ENCODE results near the gene GYPC.

GYPC gene

DNA sequence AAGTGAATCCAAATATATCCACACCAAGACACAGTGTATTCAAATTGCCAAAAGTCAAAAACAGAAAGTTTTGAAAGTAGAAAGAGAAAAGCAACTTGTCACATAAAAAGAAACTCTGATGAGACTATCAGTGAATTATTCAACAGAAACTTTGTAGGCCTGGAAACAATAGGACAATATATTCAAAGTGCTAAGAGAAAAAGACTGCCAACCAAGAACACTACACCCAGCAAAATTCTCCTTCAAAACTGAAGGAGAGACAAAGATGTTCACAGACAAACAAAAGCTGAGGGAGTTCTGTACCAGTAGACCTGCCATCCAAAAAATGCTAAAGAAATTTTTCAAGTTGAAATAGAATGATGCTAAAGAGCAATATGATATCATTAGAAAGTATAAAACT lies 69.6 kb downstream of the GYPC start:
- no peak overlapping the region for H3K27ac ChIP-seq
- TF ChIP-seq ZFX (IDR thresholded peaks at IDR 0.05; ENCODE audit: borderline replicate concordance): no peak
- TF ChIP-seq, protein P1, sequence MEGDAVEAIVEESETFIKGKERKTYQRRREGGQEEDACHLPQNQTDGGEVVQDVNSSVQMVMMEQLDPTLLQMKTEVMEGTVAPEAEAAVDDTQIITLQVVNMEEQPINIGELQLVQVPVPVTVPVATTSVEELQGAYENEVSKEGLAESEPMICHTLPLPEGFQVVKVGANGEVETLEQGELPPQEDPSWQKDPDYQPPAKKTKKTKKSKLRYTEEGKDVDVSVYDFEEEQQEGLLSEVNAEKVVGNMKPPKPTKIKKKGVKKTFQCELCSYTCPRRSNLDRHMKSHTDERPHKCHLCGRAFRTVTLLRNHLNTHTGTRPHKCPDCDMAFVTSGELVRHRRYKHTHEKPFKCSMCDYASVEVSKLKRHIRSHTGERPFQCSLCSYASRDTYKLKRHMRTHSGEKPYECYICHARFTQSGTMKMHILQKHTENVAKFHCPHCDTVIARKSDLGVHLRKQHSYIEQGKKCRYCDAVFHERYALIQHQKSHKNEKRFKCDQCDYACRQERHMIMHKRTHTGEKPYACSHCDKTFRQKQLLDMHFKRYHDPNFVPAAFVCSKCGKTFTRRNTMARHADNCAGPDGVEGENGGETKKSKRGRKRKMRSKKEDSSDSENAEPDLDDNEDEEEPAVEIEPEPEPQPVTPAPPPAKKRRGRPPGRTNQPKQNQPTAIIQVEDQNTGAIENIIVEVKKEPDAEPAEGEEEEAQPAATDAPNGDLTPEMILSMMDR (IDR thresholded peaks at IDR 0.05): no peak

DNA sequence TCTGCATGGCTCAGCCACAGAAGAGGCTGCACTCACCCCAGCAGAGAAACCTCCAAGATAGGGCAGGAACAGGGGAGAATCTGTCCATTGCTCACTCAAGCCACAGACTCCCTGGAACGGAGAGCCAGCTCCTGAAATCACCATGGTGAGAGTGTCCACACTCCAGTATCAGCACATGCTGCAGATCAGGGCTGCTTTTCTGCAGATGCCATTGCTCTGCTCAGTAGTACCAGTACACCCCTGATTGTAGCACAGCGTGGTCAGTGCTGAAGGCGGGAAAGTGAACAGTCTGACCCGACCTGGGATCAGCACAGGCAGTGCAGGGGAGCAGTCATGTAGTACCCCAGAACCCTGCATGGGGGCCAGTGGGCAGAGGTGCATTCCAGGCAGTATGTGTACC lies 73.9 kb downstream of the GYPC start:
- H3K27ac ChIP-seq: no peak overlapping the region
- no peak for TF ChIP-seq ZFX (IDR thresholded peaks at IDR 0.05; ENCODE audit: borderline replicate concordance)
- TF ChIP-seq, protein P1 (IDR thresholded peaks at IDR 0.05): no peak

- no peak overlapping the region for H3K27ac ChIP-seq
- TF ChIP-seq, protein P1 (IDR thresholded peaks at IDR 0.05): no peak
- TF ChIP-seq ZFX (IDR thresholded peaks at IDR 0.05; ENCODE audit: borderline replicate concordance): no peak
These were observed 74.7 kb downstream of the GYPC start for GRCh38 chr2:126730655-126731054.

DNA sequence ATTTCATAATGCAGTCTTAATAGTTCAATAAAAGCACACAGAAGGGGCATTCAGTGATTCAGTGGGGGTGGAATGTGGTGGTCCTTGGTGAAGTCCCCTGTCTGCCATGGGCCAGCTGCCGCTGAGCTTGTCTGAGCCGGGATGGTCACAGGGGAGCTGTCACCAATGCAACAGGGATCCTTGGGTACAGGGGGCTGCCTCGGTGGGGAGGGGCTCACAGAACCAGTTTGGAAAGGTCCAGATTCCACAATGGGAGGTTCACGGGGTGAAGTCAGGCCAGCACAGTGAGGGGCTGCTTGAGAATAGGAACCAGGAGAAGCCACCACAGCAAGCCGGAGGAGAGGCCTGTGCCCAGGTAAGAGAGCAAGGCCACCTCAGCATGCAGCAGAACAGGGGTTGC lies 75.4 kb downstream of the GYPC start:
- H3K27ac ChIP-seq: no peak overlapping the region
- TF ChIP-seq, protein P1 (IDR thresholded peaks at IDR 0.05): no peak
- no peak for TF ChIP-seq ZFX (IDR thresholded peaks at IDR 0.05; ENCODE audit: borderline replicate concordance)

- H3K27ac ChIP-seq: no peak overlapping the region
- TF ChIP-seq, protein P1 (IDR thresholded peaks at IDR 0.05): no peak
- TF ChIP-seq ZFX (IDR thresholded peaks at IDR 0.05; ENCODE audit: borderline replicate concordance): no peak
These were observed 76.8 kb downstream of the GYPC start for GRCh38 chr2:126732682-126733245.

DNA sequence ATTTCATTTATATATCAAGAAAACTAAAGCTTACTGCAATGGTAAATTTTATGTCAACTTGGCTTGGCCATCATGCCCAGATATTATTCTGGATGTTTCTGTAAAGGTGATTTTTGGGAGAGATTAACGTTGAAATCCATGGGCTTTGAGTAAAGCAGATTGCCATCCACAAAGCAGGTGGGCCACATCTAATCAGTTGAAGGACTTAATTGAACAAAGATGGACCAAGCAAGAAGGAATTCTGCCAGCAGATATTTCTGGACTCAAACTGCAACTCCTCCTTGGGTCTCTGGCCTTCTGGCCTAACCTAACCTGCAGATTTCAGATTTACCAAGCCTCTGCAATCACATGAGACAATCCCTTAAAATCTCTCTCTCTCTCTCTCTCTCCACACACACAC lies 77.8 kb downstream of the GYPC start:
- TF ChIP-seq, protein P1 (IDR thresholded peaks at IDR 0.05): no peak
- TF ChIP-seq ZFX (IDR thresholded peaks at IDR 0.05; ENCODE audit: borderline replicate concordance): no peak
- no peak overlapping the region for H3K27ac ChIP-seq

- no peak for TF ChIP-seq ZFX (IDR thresholded peaks at IDR 0.05; ENCODE audit: borderline replicate concordance)
- TF ChIP-seq, protein P1 (IDR thresholded peaks at IDR 0.05): no peak
- no peak overlapping the region for H3K27ac ChIP-seq
These were observed 80.3 kb downstream of the GYPC start for GRCh38 chr2:126736133-126736874.
